ACC112 (cell line): ENCODE measurements around the gene PIP4K2C.
"Not testable (repeated sequence)": the region's sequence is repeated elsewhere in the genome, so short reads cannot be mapped to it uniquely, and the experiment has no call there.

Source experiments
- H2AFZ ChIP-seq: fragments of 200-600 bp; sonication (generic); one replicate; pipeline ENCODE4 v1.6.0; 2017; ENCODE audit warnings: antibody characterized with exemption, low read length; ENCODE audit not compliant: unreplicated experiment
- H3K27ac ChIP-seq: fragments of 200-600 bp; sonication (generic); 2 replicates; pipeline ENCODE4 v1.5.1; 2014; ENCODE audit warnings: low read depth, mild to moderate bottlenecking, antibody characterized with exemption, low read length, moderate library complexity
- H3K27me3 ChIP-seq: fragments of 200-600 bp; sonication (generic); 2 replicates; pipeline ENCODE4 v1.6.1; 2014; ENCODE audit warnings: mild to moderate bottlenecking, antibody characterized with exemption, low read length, moderate library complexity, mixed read lengths; ENCODE audit not compliant: insufficient read depth
- H3K36me3 ChIP-seq: fragments of 200-600 bp; sonication (generic); 2 replicates; pipeline ENCODE4 v1.6.1; 2016; ENCODE audit warnings: mild to moderate bottlenecking, antibody characterized with exemption, low read length, moderate library complexity, mixed read lengths; ENCODE audit not compliant: insufficient read depth
- H3K4me1 ChIP-seq: fragments of 200-600 bp; sonication (generic); one replicate; pipeline ENCODE4 v1.6.1; 2016; ENCODE audit warnings: low read length, mixed read lengths; ENCODE audit not compliant: insufficient read depth, unreplicated experiment, control insufficient read depth
- H3K4me3 ChIP-seq: fragments of 200-600 bp; sonication (generic); 2 replicates; pipeline ENCODE4 v1.5.1; 2014; ENCODE audit warnings: mild to moderate bottlenecking, low read depth, low read length
- H3K79me2 ChIP-seq: fragments of 200-600 bp; sonication (generic); one replicate; pipeline ENCODE4 v1.6.0; 2016; ENCODE audit warnings: low read length; ENCODE audit not compliant: control insufficient read depth, unreplicated experiment, insufficient read depth

The PIP4K2C gene

DNA sequence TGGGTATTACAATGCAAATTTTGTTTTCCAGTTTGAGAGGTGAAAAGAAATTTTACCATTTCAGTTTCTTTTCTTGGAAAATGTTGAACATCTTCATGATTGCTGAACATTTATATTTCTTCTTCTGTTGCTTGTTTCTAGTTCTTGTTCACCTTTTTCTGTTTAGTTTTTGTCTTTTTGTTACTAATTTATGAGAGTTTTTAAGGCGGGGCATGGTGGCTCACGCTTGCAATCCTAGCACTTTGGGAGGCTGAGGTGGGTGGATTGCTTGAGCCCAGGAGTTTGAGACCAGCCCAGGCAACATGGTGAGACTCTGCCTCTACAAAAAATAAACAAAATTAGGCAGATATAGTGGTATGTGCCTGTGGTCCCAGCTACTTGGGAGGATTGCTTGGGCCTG is 30.5 kb upstream of the PIP4K2C start:
- no peaks in the 10 kb centered on the region for H3K79me2 ChIP-seq
- H3K36me3 ChIP-seq: no peaks in the 10 kb centered on the region
- no peaks in the 10 kb centered on the region for H3K4me1 ChIP-seq
- H3K4me3 ChIP-seq: no peak overlapping the region
- peaks cover 10% of the 10 kb centered on the region; the same call in 1 of the 2 replicates for H3K27me3 ChIP-seq
- no peak overlapping the region for H2AFZ ChIP-seq
- H3K27ac ChIP-seq: no peak overlapping the region

DNA sequence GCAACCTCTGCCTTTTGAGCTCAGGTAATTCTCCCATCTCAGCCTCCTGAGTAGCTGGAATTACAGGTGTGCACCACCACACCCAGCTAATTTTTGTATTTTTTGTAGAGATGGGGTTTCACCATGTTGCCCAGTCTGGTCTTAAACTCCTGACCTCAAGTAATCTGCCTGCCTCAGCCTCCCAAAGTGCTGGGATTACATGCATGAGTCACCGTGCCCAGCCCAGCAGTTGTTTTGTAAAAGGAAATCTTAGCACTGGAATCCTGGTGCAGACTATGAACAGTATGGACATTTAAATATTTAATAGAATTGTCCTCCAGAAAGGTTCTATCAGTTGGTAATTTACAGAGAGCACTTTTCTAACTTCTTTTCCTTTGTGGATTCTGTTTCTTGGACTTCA is 29.9 kb upstream of the PIP4K2C start:
- not testable (repeated sequence) for H3K27ac ChIP-seq, H3K4me3 ChIP-seq, H3K36me3 ChIP-seq, H3K4me1 ChIP-seq, H2AFZ ChIP-seq, H3K79me2 ChIP-seq
- peaks cover 10% of the 10 kb centered on the region; the same call in 1 of the 2 replicates for H3K27me3 ChIP-seq

DNA sequence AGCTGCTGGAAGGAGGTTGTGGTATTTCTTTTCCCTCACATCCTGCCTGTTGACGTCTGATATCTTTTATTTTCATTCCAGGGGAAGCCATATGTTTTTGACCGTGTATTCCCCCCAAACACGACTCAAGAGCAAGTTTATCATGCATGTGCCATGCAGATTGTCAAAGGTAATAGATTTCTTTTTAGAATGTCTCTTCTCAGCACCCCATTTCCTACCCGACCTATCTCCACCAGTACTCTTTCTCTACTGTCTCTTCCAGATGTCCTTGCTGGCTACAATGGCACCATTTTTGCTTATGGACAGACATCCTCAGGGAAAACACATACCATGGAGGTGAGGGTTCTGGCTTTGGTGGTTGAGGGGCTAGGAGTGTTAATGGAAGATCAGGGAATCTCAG is 27.6 kb upstream of the PIP4K2C start:
- H3K36me3 ChIP-seq: no peaks in the 10 kb centered on the region

DNA sequence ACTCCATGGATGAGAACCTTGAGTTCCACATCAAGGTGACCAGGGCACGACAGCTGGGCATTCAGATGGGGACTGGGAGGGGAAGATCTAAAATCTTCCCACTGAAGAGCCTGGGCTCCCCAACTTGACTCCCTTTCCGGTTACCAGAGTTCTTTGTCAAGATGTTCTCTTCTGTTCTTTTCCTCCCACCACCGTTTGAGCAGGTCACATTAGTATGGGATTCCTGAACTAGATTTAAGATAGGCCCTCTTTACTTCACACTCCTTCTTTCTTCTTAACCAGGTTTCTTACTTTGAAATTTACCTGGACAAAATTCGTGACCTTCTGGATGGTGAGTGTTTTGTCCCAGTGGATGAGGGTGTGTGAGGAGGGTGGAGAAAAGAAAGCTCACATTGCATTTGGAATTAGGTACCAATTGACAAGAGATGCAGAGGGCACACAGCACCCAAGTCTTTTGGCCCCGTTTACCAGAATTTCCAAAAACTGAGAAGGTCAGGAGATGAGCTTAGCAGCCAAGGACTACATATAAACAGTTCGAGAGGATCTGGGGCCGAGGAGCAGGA is 26.7 kb upstream of the PIP4K2C start:
- Histone ChIP-seq H3K79me2 (no peaks in the 10 kb centered on the region), H3K27me3 (peaks cover 10% of the 10 kb centered on the region; the same call in 1 of the 2 replicates), H2AFZ (no peak overlapping the region), H3K27ac (no peak overlapping the region), H3K4me1 (no peaks in the 10 kb centered on the region), H3K4me3 (no peak overlapping the region), H3K36me3 (no peaks in the 10 kb centered on the region)

More for the DNA sequence above, 27.6 kb upstream of the PIP4K2C start:
- Histone ChIP-seq H3K27me3 (peaks cover 10% of the 10 kb centered on the region; the same call in 1 of the 2 replicates), H3K4me3 (no peak overlapping the region), H3K4me1 (no peaks in the 10 kb centered on the region), H3K27ac (no peak overlapping the region), H2AFZ (no peak overlapping the region), H3K79me2 (no peaks in the 10 kb centered on the region)

DNA sequence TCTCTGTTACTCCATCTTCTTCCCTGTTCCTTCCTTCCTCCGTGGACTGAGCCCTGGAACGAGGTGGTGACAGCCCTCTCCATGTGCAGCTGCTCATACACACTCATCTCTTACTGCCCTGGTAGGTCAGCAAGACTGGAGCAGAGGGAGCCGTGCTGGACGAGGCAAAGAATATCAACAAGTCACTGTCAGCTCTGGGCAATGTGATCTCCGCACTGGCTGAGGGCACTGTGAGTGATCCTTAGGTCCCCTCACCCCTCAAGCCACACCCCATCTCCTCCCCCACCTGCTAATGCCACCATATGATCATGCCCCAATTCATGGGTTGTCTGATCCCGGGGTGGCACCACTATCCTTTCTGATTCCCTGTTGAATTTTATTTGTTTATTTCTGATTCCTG is 22.2 kb upstream of the PIP4K2C start:
- no peak overlapping the region for H3K4me3 ChIP-seq
- no peaks in the 10 kb centered on the region for H3K4me1 ChIP-seq
- H3K79me2 ChIP-seq: no peaks in the 10 kb centered on the region
- peaks cover 9% of the 10 kb centered on the region; the same call in 1 of the 2 replicates for H3K27me3 ChIP-seq
- H2AFZ ChIP-seq: no peak overlapping the region
- no peak overlapping the region for H3K27ac ChIP-seq
- no peaks in the 10 kb centered on the region for H3K36me3 ChIP-seq

DNA sequence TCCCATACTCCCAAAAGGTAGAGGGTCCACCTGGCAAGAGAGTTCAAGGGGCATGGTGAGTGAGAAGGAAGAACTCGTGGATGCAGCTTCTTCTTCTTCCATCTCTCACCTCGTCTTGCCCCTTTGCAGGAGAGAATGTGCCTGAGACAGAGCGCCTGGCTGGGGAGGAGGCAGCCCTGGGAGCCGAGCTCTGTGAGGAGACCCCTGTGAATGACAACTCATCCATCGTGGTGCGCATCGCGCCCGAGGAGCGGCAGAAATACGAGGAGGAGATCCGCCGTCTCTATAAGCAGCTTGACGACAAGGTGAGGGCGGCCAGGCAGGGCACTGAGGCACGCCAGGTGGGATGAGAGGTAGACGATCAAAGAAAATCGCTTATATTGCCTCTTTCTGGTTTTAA is 21.1 kb upstream of the PIP4K2C start:
- no peaks in the 10 kb centered on the region for H3K79me2 ChIP-seq
- H3K27me3 ChIP-seq: no peaks in the 10 kb centered on the region; the same call in 1 of the 2 replicates
- H3K27ac ChIP-seq: no peak overlapping the region
- no peak overlapping the region for H2AFZ ChIP-seq
- H3K36me3 ChIP-seq: no peaks in the 10 kb centered on the region
- no peak overlapping the region for H3K4me3 ChIP-seq
- H3K4me1 ChIP-seq: no peaks in the 10 kb centered on the region

- not testable (repeated sequence) for H3K27me3 ChIP-seq, H3K4me3 ChIP-seq, H3K79me2 ChIP-seq, H3K36me3 ChIP-seq, H3K27ac ChIP-seq, H3K4me1 ChIP-seq, H2AFZ ChIP-seq
Measured at GRCh38 chr12:57570438-57570837, 20.6 kb upstream of the PIP4K2C start.

DNA sequence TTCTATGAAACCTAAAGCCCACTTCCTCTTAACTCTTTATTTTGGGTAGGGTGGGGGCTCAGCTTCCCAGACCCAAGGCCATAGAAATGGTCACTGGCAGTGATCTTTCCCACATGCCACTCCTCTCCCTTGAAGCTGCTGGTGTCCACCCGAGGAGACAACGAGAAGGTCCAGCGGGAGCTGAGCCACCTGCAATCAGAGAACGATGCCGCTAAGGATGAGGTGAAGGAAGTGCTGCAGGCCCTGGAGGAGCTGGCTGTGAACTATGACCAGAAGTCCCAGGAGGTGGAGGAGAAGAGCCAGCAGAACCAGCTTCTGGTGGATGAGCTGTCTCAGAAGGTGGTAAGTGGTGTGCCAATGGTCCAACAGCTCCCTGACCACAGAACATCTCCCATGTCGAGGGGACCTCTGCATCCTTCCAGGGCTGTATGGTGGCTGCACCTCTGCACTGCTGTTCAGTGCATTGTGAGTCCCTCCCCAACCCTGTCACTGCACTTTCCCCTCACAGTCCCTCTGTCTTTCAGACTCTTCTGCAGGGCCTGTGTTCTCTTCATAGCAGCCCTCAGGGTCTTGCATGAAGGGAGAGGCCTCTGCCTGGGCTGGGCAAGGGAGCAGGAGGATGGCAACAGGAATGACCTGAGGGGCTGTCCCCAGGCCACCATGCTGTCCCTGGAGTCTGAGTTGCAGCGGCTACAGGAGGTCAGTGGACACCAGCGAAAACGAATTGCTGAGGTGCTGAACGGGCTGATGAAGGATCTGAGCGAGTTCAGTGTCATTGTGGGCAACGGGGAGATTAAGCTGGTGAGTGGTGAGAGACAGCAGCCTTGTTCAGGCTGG is 18.8 kb upstream of the PIP4K2C start:
- Histone ChIP-seq H3K79me2 (no peaks in the 10 kb centered on the region), H3K4me1 (no peaks in the 10 kb centered on the region), H3K36me3 (no peaks in the 10 kb centered on the region)

DNA sequence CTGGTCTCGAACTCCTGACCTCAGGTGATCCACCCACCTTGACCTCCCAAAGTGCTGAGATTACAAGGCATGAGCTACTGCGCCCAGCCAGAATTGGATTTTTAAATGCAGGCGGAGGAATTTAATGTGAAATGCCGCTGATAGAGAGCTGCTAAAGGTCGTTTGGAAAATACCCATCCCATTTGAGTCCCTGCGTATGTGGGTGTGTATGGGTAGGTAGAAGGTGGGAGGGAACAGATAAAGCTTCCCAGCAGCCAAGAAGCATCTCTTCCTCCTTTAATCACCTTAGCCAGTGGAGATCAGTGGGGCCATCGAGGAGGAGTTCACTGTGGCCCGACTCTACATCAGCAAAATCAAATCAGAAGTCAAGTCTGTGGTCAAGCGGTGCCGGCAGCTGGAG is 16.2 kb upstream of the PIP4K2C start:
- no peaks in the 10 kb centered on the region for H3K4me1 ChIP-seq
- H3K27me3 ChIP-seq: no peaks in the 10 kb centered on the region
- H3K36me3 ChIP-seq: no peaks in the 10 kb centered on the region
- no peak overlapping the region for H3K4me3 ChIP-seq
- no peak overlapping the region for H3K27ac ChIP-seq
- H2AFZ ChIP-seq: no peak overlapping the region
- no peaks in the 10 kb centered on the region for H3K79me2 ChIP-seq

More for the DNA sequence above, 18.8 kb upstream of the PIP4K2C start:
- Histone ChIP-seq H3K27ac (no peak overlapping the region), H3K27me3 (no peaks in the 10 kb centered on the region), H3K4me3 (no peak overlapping the region), H2AFZ (no peak overlapping the region)

DNA sequence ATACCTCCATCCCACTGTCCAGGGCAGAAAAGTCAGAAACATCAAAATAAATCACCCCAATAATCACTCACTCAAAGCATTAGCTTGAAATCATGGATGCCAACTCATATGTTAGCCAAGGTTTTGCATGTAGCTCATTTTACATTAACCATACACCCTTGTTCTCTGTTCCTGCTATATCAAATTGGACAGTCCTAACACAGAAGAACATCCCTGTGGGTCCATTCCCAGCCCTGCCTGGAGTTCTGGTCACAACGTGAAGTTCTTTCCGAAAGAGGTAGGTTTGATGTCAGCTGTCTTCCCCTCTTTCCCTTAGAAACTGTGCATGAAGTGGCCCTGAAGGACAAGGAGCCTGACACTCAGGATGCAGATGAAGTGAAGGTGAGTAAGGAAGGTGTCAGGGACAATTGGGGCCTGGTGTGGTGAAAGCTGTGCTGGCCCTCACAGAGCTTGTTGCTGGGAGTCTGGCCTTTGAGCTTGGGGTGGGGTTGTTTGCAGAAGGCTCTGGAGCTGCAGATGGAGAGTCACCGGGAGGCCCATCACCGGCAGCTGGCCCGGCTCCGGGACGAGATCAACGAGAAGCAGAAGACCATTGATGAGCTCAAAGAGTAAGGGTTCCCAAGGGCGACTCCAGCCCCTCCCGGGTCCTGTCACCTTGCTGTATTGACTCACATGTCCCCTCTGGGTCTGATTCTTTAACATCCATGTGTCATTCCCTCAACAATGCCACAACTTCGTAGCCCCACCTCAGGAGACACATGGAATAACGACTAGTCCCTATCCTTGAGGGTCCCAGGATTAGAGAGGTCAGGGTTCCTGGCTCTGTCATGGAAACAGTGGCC is 15.0 kb upstream of the PIP4K2C start:
- Histone ChIP-seq H3K27me3 (no peaks in the 10 kb centered on the region), H3K27ac (no peak overlapping the region), H2AFZ (no peak overlapping the region), H3K36me3 (no peaks in the 10 kb centered on the region), H3K4me3 (no peak overlapping the region), H3K4me1 (no peaks in the 10 kb centered on the region), H3K79me2 (no peaks in the 10 kb centered on the region)
